GM12878 (cell line): ENCODE measurements around the gene ZBTB44. TPM values are rescaled to one million over a fixed set of nuclear protein-coding genes. Genes with fewer than 3 reads are reported as not detected.
A peak's percentile ranks its signal among the peaks of the same experiment; 100 is the strongest.

ENCODE experiments used
- ATAC-seq: fragments of 200-7000 bp; cut with Tn5 transposase; 3 replicates; pipeline ENCODE4 v1.9.1; 2020; ENCODE audit warnings: mild to moderate bottlenecking, moderate library complexity
- BruUV-seq: library from RNA; stranded (reverse); fragments of 400-500 nt; replicated peaks from 2 replicates; lab custom pipeline; 2021; lab: Mats Ljungman, UMichigan
- CTCF ChIA-PET: fragments of 300-600 bp; sonication (Branson Sonifier 250); formaldehyde crosslinking; extraction: SDS; loops from one replicate; lab custom pipeline; 2021; ENCODE audit warnings: inconsistent platforms; lab: Yijun Ruan, JAX
- POLR2A ChIA-PET: fragments of 350-600 bp; formaldehyde crosslinking; extraction: SDS; loops from one replicate; lab custom pipeline; 2021; ENCODE audit warnings: inconsistent platforms; lab: Charles Lee
- RAD21 ChIA-PET: fragments of 300-600 bp; sonication (Branson Sonifier 250); formaldehyde crosslinking; loops from one replicate; lab custom pipeline; 2023; ENCODE audit warnings: antibody characterized with exemption; ENCODE audit not compliant: unreplicated experiment; lab: Charles Lee
- SMC1A ChIA-PET: fragments of 300-600 bp; sonication (Branson Sonifier 250); formaldehyde crosslinking; loops from one replicate; lab custom pipeline; 2023; ENCODE audit not compliant: unreplicated experiment, uncharacterized antibody; lab: Charles Lee
- DNase-seq: peaks from one replicate; pipeline ENCODE4 v3.0.0-alpha.2; 2011; ENCODE audit warnings: low read depth, low spot score
- FAIRE-seq: peaks from 3 replicates; lab custom pipeline; 2011; peaks lifted over from hg19 to GRCh38; lab: Jason Lieb, UNC
- H2AFZ ChIP-seq: 2 replicates; pipeline ENCODE4 v1.6.0; 2011; ENCODE audit warnings: low read depth, low read length, control low read depth; ENCODE audit not compliant: control insufficient read depth
- H3K27ac ChIP-seq: 2 replicates; pipeline ENCODE4 v1.5.1; 2011; ENCODE audit warnings: control low read depth; ENCODE audit not compliant: control insufficient read depth, insufficient read depth
- H3K27me3 ChIP-seq, 2 experiments: replicated peaks in 1 of 2; 2 replicates each; pipeline versions ENCODE4 v1.6.0 to v1.6.1; 2011; ENCODE audit warnings: low read length in 1 of 2; ENCODE audit not compliant: control insufficient read depth in 2 of 2, insufficient read depth in 2 of 2
- H3K36me3 ChIP-seq, 2 experiments: 2 replicates each; pipeline ENCODE4 v1.5.1; 2011; ENCODE audit warnings: low read length in 1 of 2; ENCODE audit not compliant: control insufficient read depth in 2 of 2, insufficient read depth in 2 of 2
- H3K4me1 ChIP-seq: 2 replicates; pipeline ENCODE4 v1.6.1; 2011; ENCODE audit warnings: mild to moderate bottlenecking, low read length, moderate library complexity, mixed read lengths; ENCODE audit not compliant: control insufficient read depth, insufficient read depth
- H3K4me2 ChIP-seq: 2 replicates; pipeline ENCODE4 v1.6.0; 2011; ENCODE audit warnings: control low read depth; ENCODE audit not compliant: control insufficient read depth, insufficient read depth
- H3K4me3 ChIP-seq: fragments of 200-600 bp; sonication (generic); 2 replicates; pipeline ENCODE4 v1.5.1; 2016
- H3K79me2 ChIP-seq: 2 replicates; pipeline ENCODE4 v1.6.0; 2011; ENCODE audit warnings: low read length; ENCODE audit not compliant: control insufficient read depth, insufficient read depth
- H3K9ac ChIP-seq: 2 replicates; pipeline ENCODE4 v1.8.0; 2011; ENCODE audit warnings: low read length, control low read depth, mixed read lengths; ENCODE audit not compliant: control insufficient read depth, insufficient read depth
- H3K9me3 ChIP-seq: replicated peaks from 3 replicates; pipeline ENCODE4 v1.5.1; 2011; ENCODE audit warnings: mild to moderate bottlenecking, low read length; ENCODE audit not compliant: control insufficient read depth, insufficient read depth
- H4K20me1 ChIP-seq: 2 replicates; pipeline ENCODE4 v1.6.0; 2011; ENCODE audit not compliant: control insufficient read depth, insufficient read depth
- BRCA1 ChIP-seq: IDR thresholded peaks from 2 replicates; pipeline ENCODE4 v1.6.1; 2011; ENCODE audit warnings: low read depth, low read length, improper control_type of control experiment
- CEBPB ChIP-seq, 2 experiments: fragments of 150-350 bp in 1 of 2; IDR thresholded peaks; 2 replicates each; pipeline ENCODE4 v1.6.1; 2012 to 2014; ENCODE audit warnings: low read depth in 2 of 2, low read length in 2 of 2, borderline replicate concordance in 1 of 2, inconsistent platforms in 1 of 2
- EGR1 ChIP-seq, 2 experiments: IDR thresholded peaks; 1 replicate in 1 of 2; 2 replicates in 1 of 2; pipeline ENCODE4 v1.6.1; 2011 to 2012; ENCODE audit warnings: low read depth in 2 of 2, low read length in 2 of 2, borderline replicate concordance in 1 of 2, mild to moderate bottlenecking in 1 of 2, moderate library complexity in 1 of 2
- IKZF1 ChIP-seq: fragments of 450-650 bp; conservative IDR thresholded peaks from 2 replicates; pipeline ENCODE4 v1.6.1; 2017; ENCODE audit warnings: antibody characterized with exemption, mild to moderate bottlenecking
- JUND ChIP-seq: IDR thresholded peaks from 2 replicates; pipeline ENCODE4 v1.6.1; 2012; ENCODE audit warnings: low read depth, mild to moderate bottlenecking, low read length, improper control_type of control experiment, moderate library complexity
- MAX ChIP-seq: IDR thresholded peaks from 2 replicates; pipeline ENCODE4 v1.6.1; 2012; ENCODE audit warnings: low read depth, low read length, improper control_type of control experiment
- NFYB ChIP-seq: IDR thresholded peaks from 2 replicates; pipeline ENCODE4 v1.6.1; 2011; ENCODE audit warnings: low read depth, mild to moderate bottlenecking, low read length, improper control_type of control experiment, moderate library complexity; ENCODE audit not compliant: insufficient read depth
- NRF1 ChIP-seq: conservative IDR thresholded peaks from 2 replicates; pipeline ENCODE4 v1.6.1; 2011; ENCODE audit warnings: mild to moderate bottlenecking, low read depth, low read length, improper control_type of control experiment
- PBX3 ChIP-seq: IDR thresholded peaks from 2 replicates; pipeline ENCODE4 v1.6.1; 2011; ENCODE audit warnings: mild to moderate bottlenecking, low read depth, low read length, moderate library complexity; ENCODE audit not compliant: insufficient replicate concordance
- PRDM15 ChIP-seq: fragments of 450-650 bp; formaldehyde crosslinking; IDR thresholded peaks from 2 replicates; pipeline ENCODE4 v1.4.0; 2020; ENCODE audit warnings: mild to moderate bottlenecking, moderate library complexity
- RBBP5 ChIP-seq: fragments of 200-600 bp; sonication (generic); conservative IDR thresholded peaks from 2 replicates; pipeline ENCODE4 v1.6.1; 2016
- RELA ChIP-seq: fragments of 450-650 bp; IDR thresholded peaks from 2 replicates; pipeline ENCODE4 v1.8.0; 2014; ENCODE audit warnings: borderline replicate concordance; ENCODE audit not compliant: partially characterized antibody
- SP1 ChIP-seq: IDR thresholded peaks from one replicate; pipeline ENCODE4 v1.6.1; 2011; ENCODE audit warnings: low read depth, low read length
- SRF ChIP-seq, 2 experiments: IDR thresholded peaks; 2 replicates each; pipeline ENCODE4 v1.6.1; 2011; ENCODE audit warnings: low read depth in 2 of 2, low read length in 2 of 2, mild to moderate bottlenecking in 1 of 2, moderate library complexity in 1 of 2
- YY1 ChIP-seq: IDR thresholded peaks from 2 replicates; pipeline ENCODE4 v1.6.1; 2011; ENCODE audit warnings: low read depth, mild to moderate bottlenecking, low read length
- WGBS: methylation state at CpG from one replicate; pipeline ENCODE4 v1.1.6; 2016; ENCODE audit warnings: low lambda C conversion rate; ENCODE audit not compliant: insufficient replicate concordance, insufficient coverage; ENCODE audit errors: missing lambda C conversion rate; 5-methylcytosine and 5-hydroxymethylcytosine counted together
- in situ Hi-C: fragments of 300-500 bp; cut with MboI; formaldehyde crosslinking; loops from 9 replicates; pipeline ENCODE4 v1.14.3; 2018; ENCODE audit warnings: mixed read lengths
- intact Hi-C: fragments of 100-400 bp; cut with micrococcal nuclease; formaldehyde crosslinking; loops from one replicate; pipeline ENCODE4 v1.14.2; 2022; ENCODE audit not compliant: unreplicated experiment
- polyA plus RNA-seq, 11 experiments: library from polyadenylated mRNA; depleted of rRNA in 4 of 11; unstranded in 6 of 11; stranded (reverse) in 5 of 11; fragments of >200 nt; fragmentation: Nextera tagmentation in 4 of 11; fragmentation: Illumina TruSeq in 1 of 11; extraction: Ambion mirVana in 4 of 11; extraction: Trizol in 1 of 11; gene quantifications; 1 replicate in 1 of 11; 2 replicates in 10 of 11; pipeline versions ENCODE4 v1.2.1 to v1.2.3, GENCODE V29; 2011 to 2016; ENCODE audit warnings: inconsistent platforms in 2 of 11, missing spikeins in 2 of 11, low read depth in 1 of 11
- total RNA-seq, 4 experiments: library from RNA; depleted of rRNA in 3 of 4; stranded (reverse); fragments of >200 nt in 3 of 4; fragmentation: Illumina TruSeq in 1 of 4; extraction: Trizol in 1 of 4; gene quantifications; 2 replicates each; pipeline versions ENCODE4 v1.2.1 to v1.2.3, GENCODE V29; 2013 to 2021

The ZBTB44 gene
- total and polyA plus RNA-seq, 10 of the 15 experiments (the other 5 are each of a cell fraction or from before 2014, with no cell fraction given): 2.8 to 38.2 (median 12.2) TPM

DNA sequence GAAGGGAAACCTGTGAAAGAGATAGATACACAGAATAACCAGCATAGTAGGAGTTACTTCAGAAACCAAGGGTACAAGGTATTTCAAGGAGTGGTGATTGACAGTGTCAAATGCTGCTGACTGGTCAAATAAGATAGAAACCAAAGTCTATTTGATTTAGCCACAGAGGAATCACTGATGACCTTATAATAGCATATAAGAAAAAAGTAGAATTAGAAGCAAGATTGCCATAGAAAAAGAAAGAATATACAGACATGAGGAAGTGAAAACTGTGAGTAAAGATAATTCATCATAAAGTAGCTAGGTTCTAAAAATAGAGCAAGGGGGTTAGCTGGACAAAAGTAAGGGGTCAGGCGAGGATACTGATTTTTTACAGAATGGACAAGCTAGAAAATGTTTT is 14.2 kb downstream of the ZBTB44 start:
- H3K79me2 ChIP-seq: peaks cover 18% of the 10 kb centered on the region
- TF ChIP-seq PRDM15 (CRISPR knock-in tag): no peak
- no peak for TF ChIP-seq BRCA1
- TF ChIP-seq YY1: no peak
- no peak for TF ChIP-seq NRF1
- TF ChIP-seq MAX: no peak
- peak; percentile 48 for TF ChIP-seq PBX3
- no peak for TF ChIP-seq JUND
- no peak for TF ChIP-seq SP1
- TF ChIP-seq IKZF1: 0 out of 2 replicates have a peak, but pooled peaks have one; percentile 10
- no peak for TF ChIP-seq RBBP5
- no peak for TF ChIP-seq CEBPB (IDR thresholded peaks at IDR 0.05; ENCODE audit: borderline replicate concordance in 1 of 2, low read depth in 2 of 2, low read length in 2 of 2)
- TF ChIP-seq SRF (IDR thresholded peaks at IDR 0.05; ENCODE audit: low read depth in 2 of 2, low read length in 2 of 2): no peak
- no peak for TF ChIP-seq RELA
- TF ChIP-seq EGR1 (IDR thresholded peaks at IDR 0.05; ENCODE audit: borderline replicate concordance in 1 of 2, low read depth in 2 of 2, low read length in 2 of 2): no peak
- TF ChIP-seq NFYB: no peak

More for the DNA sequence above, 14.2 kb downstream of the ZBTB44 start:
- DNase-seq (no peak), FAIRE-seq (no peak), ATAC-seq (peak; percentile 84)
- in situ Hi-C loops: no loop called here
- Histone ChIP-seq H2AFZ (no peak overlapping the region), H3K27me3 (no peaks in the 10 kb centered on the region), H3K9ac (no peak overlapping the region), H3K36me3 (no peaks in the 10 kb centered on the region), H3K4me3 (no peak overlapping the region; the same call in 1 of the 2 replicates), H3K4me1 (peaks cover 22% of the 10 kb centered on the region), H3K27ac (peak overlapping the region; percentile 37; the same call in 1 of the 2 replicates), H3K9me3 (no peaks in the 10 kb centered on the region; the same call in 1 of the 3 replicates), H4K20me1 (no peaks in the 10 kb centered on the region), H3K4me2 (peak overlapping the region; percentile 64)
- BruUV-seq: no TSS peak
- RAD21 ChIA-PET: interaction anchor here (0.6 to 2.7 kb wide), 11 partner anchors 11 to 616 kb away, joined by 3 to 21 read pairs (median 3); partner anchors contain the start of gene SNX19
- SMC1A ChIA-PET: interaction anchor here (0.5 to 3.3 kb wide), 18 partner anchors 8 to 616 kb away, joined by 3 to 40 read pairs (median 5); no protein-coding TSS in a partner anchor
- POLR2A ChIA-PET: interaction anchor here (0.6 to 2.8 kb wide), 4 partner anchors 9 to 33 kb away, joined by 3 to 24 read pairs (median 4); no protein-coding TSS in a partner anchor
- CTCF ChIA-PET: interaction anchor here (0.8 to 2.1 kb wide), 11 partner anchors 9 to 88 kb away, joined by 3 to 9 read pairs (median 6); no protein-coding TSS in a partner anchor
- intact Hi-C loops: no loop called here
- WGBS: 0% methylated on average over 1 of the region's 1 CpG
